HEK293 (cell line): ENCODE measurements around the gene GDI2.

Source experiments
- CTCF ChIA-PET: fragments of 350-600 bp; formaldehyde crosslinking; extraction: SDS; loops from one replicate; lab custom pipeline; 2021; ENCODE audit warnings: antibody characterized with exemption; lab: Yijun Ruan, JAX
- POLR2A ChIA-PET: fragments of 300-600 bp; formaldehyde crosslinking; extraction: SDS; loops from one replicate; lab custom pipeline; 2020; ENCODE audit warnings: antibody characterized with exemption, inconsistent platforms; lab: Yijun Ruan, JAX
- H3K27ac ChIP-seq: fragments of 200-500 bp; sonication (Bioruptor generic); 2 replicates; pipeline ENCODE4 v1.5.1; 2014; ENCODE audit warnings: low read depth, low read length, control low read depth, inconsistent platforms; ENCODE audit errors: extremely low read depth
- H3K36me3 ChIP-seq, 2 experiments: fragments of 200-500 bp in 1 of 2; sonication (Bioruptor generic) in 1 of 2; 1 replicate in 1 of 2; 2 replicates in 1 of 2; pipeline ENCODE4 v1.5.1; 2014 to 2017; ENCODE audit warnings: inconsistent platforms in 2 of 2, low read length in 2 of 2; ENCODE audit not compliant: control insufficient read depth in 2 of 2, insufficient read depth in 1 of 2
- H3K4me1 ChIP-seq: fragments of 200-500 bp; sonication (Bioruptor generic); 2 replicates; pipeline ENCODE4 v1.5.1; 2014; ENCODE audit warnings: mild to moderate bottlenecking, low read length, inconsistent platforms; ENCODE audit not compliant: control insufficient read depth, insufficient read depth
- H3K4me3 ChIP-seq: 2 replicates; pipeline ENCODE4 v1.5.1; 2011; ENCODE audit warnings: low read depth, mild to moderate bottlenecking, control low read depth, low read length, moderate library complexity
- H3K9me3 ChIP-seq: fragments of 200-500 bp; sonication (Bioruptor generic); 2 replicates; pipeline ENCODE4 v1.5.1; 2014; ENCODE audit warnings: low read depth, low read length, inconsistent platforms; ENCODE audit not compliant: control insufficient read depth, insufficient read depth
- BCL11B ChIP-seq: fragments of 450-650 bp; formaldehyde crosslinking; IDR thresholded peaks from 2 replicates; pipeline ENCODE4 v1.5.1; 2016; ENCODE audit warnings: low read depth, missing biosample characterization, missing genetic modification characterization
- REPIN1 ChIP-seq: fragments of 450-650 bp; formaldehyde crosslinking; IDR thresholded peaks from 2 replicates; pipeline ENCODE4 v1.5.1; 2017; ENCODE audit warnings: missing biosample characterization, missing genetic modification characterization, low read depth
- TCF7L2 ChIP-seq: IDR thresholded peaks from 2 replicates; pipeline ENCODE4 v1.6.1; 2011; ENCODE audit warnings: low read depth, mild to moderate bottlenecking, inconsistent platforms, low read length, moderate library complexity, borderline replicate concordance
- YY2 ChIP-seq: fragments of 450-650 bp; formaldehyde crosslinking; IDR thresholded peaks from 2 replicates; pipeline ENCODE4 v1.5.1; 2016; ENCODE audit warnings: missing biosample characterization, missing genetic modification characterization
- ZBTB10 ChIP-seq: fragments of 450-650 bp; formaldehyde crosslinking; IDR thresholded peaks from 2 replicates; pipeline ENCODE4 v1.5.1; 2016; ENCODE audit warnings: missing biosample characterization, missing genetic modification characterization
- ZIC2 ChIP-seq: fragments of 450-650 bp; formaldehyde crosslinking; IDR thresholded peaks from 2 replicates; pipeline ENCODE4 v1.5.1; 2016; ENCODE audit warnings: missing biosample characterization, missing genetic modification characterization
- ZNF132 ChIP-seq: fragments of 450-650 bp; formaldehyde crosslinking; IDR thresholded peaks from 2 replicates; pipeline ENCODE4 v1.5.1; 2017; ENCODE audit warnings: missing biosample characterization, missing genetic modification characterization, borderline replicate concordance
- ZNF133 ChIP-seq: fragments of 450-650 bp; formaldehyde crosslinking; IDR thresholded peaks from 2 replicates; pipeline ENCODE4 v1.5.1; 2016; ENCODE audit warnings: missing biosample characterization, missing genetic modification characterization
- ZNF16 ChIP-seq: fragments of 450-650 bp; formaldehyde crosslinking; IDR thresholded peaks from 2 replicates; pipeline ENCODE4 v1.5.1; 2016; ENCODE audit warnings: low read depth, missing biosample characterization, missing genetic modification characterization
- ZNF19 ChIP-seq: fragments of 450-650 bp; formaldehyde crosslinking; IDR thresholded peaks from 2 replicates; pipeline ENCODE4; 2016; ENCODE audit warnings: missing biosample characterization, missing genetic modification characterization, low read depth
- ZNF214 ChIP-seq: fragments of 450-650 bp; formaldehyde crosslinking; IDR thresholded peaks from 2 replicates; pipeline ENCODE4 v1.5.1; 2017; ENCODE audit warnings: missing biosample characterization, mild to moderate bottlenecking, missing genetic modification characterization, borderline replicate concordance
- ZNF354C ChIP-seq: fragments of 450-650 bp; formaldehyde crosslinking; IDR thresholded peaks from 2 replicates; pipeline ENCODE4 v1.5.1; 2016; ENCODE audit warnings: missing biosample characterization, missing genetic modification characterization, low read depth, borderline replicate concordance
- ZNF391 ChIP-seq: fragments of 450-650 bp; formaldehyde crosslinking; IDR thresholded peaks from 2 replicates; pipeline ENCODE4 v1.5.1; 2016; ENCODE audit warnings: low read depth, missing biosample characterization, missing genetic modification characterization, borderline replicate concordance
- ZNF473 ChIP-seq: fragments of 450-650 bp; formaldehyde crosslinking; IDR thresholded peaks from 2 replicates; pipeline ENCODE4 v1.5.1; 2017; ENCODE audit warnings: missing biosample characterization, missing genetic modification characterization
- ZNF501 ChIP-seq: fragments of 450-650 bp; formaldehyde crosslinking; IDR thresholded peaks from 2 replicates; pipeline ENCODE4 v1.5.1; 2016; ENCODE audit warnings: missing biosample characterization, missing genetic modification characterization
- ZNF514 ChIP-seq: fragments of 450-650 bp; formaldehyde crosslinking; IDR thresholded peaks from 2 replicates; pipeline ENCODE4 v1.5.1; 2016; ENCODE audit warnings: missing biosample characterization, missing genetic modification characterization
- ZNF558 ChIP-seq: fragments of 450-650 bp; formaldehyde crosslinking; IDR thresholded peaks from 2 replicates; pipeline ENCODE4 v1.5.1; 2016; ENCODE audit warnings: missing biosample characterization, missing genetic modification characterization
- ZNF610 ChIP-seq: fragments of 450-650 bp; formaldehyde crosslinking; IDR thresholded peaks from 2 replicates; pipeline ENCODE4 v1.5.1; 2016; ENCODE audit warnings: missing biosample characterization, missing genetic modification characterization, borderline replicate concordance
- ZNF658 ChIP-seq: fragments of 450-650 bp; formaldehyde crosslinking; IDR thresholded peaks from 2 replicates; pipeline ENCODE4; 2016; ENCODE audit warnings: missing biosample characterization, missing genetic modification characterization
- ZNF76 ChIP-seq: fragments of 450-650 bp; formaldehyde crosslinking; IDR thresholded peaks from 2 replicates; pipeline ENCODE4; 2016; ENCODE audit warnings: low read depth, missing biosample characterization, missing genetic modification characterization, borderline replicate concordance
- ZNF776 ChIP-seq: fragments of 450-650 bp; formaldehyde crosslinking; IDR thresholded peaks from 2 replicates; pipeline ENCODE4 v1.5.0; 2017; ENCODE audit warnings: missing biosample characterization, missing genetic modification characterization, borderline replicate concordance
- ZSCAN30 ChIP-seq: fragments of 450-650 bp; IDR thresholded peaks from 2 replicates; pipeline ENCODE4 v1.5.1; 2018; ENCODE audit warnings: missing biosample characterization, mild to moderate bottlenecking, missing genetic modification characterization, moderate library complexity
- TF ChIP-seq, protein P1 (sequence below): fragments of 450-650 bp; formaldehyde crosslinking; IDR thresholded peaks from 2 replicates; pipeline ENCODE4 v1.5.1; 2016; ENCODE audit warnings: missing biosample characterization, missing genetic modification characterization
- TF ChIP-seq, protein P2 (sequence below): fragments of 450-650 bp; formaldehyde crosslinking; IDR thresholded peaks from 2 replicates; pipeline ENCODE4 v1.5.1; 2016; ENCODE audit warnings: missing biosample characterization, missing genetic modification characterization
- TF ChIP-seq, protein P3 (sequence below): fragments of 450-650 bp; formaldehyde crosslinking; IDR thresholded peaks from 2 replicates; pipeline ENCODE4 v1.5.1; 2016; ENCODE audit warnings: missing biosample characterization, missing genetic modification characterization

Gene GDI2

DNA sequence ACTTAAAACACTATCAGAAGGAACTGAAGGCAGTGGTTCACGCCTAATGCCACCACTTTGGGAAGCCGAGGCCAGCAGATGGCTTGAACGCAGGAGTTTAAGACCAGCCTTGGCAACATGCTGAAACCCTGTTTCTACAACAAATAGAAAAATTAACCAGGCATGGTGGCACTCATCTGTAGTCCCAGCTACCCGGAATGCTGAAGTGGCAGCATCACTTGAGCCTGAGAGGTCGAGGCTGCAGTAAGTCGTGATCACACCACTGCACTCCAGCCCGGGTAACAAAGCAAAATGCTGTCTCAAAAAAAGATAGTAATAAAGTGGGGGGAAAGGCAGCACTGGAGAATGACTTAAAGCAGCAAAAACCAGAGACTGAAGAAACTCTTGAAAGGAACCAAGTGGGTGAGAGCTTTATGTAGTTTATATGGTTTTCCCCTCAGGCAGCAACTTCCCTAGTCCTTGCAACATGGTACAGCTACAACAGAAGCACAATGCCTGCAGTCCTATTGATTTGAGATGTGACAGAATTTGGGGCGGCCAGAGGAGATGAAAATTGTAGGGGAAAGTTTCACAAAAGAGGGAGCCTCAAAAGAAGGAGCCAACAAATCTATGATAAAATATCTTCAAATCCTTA is 38.1 kb downstream of the GDI2 start:
- Histone ChIP-seq H3K9me3 (no peaks in the 10 kb centered on the region), H3K4me1 (no peaks in the 10 kb centered on the region), H3K4me3 (no peak overlapping the region), H3K36me3 (peaks cover 27 to 57% of the 10 kb centered on the region in 2 experiments)
- CTCF ChIA-PET = interaction anchor here (0.7 to 1.7 kb wide), 2 partner anchors 146 to 819 kb away, joined by 4 to 7 read pairs; no protein-coding TSS in a partner anchor
- no peak for TF ChIP-seq ZIC2 (tag by site-specific recombination)
- TF ChIP-seq ZNF501 = no peak
- no peak for TF ChIP-seq ZNF473 (tag by site-specific recombination)
- no peak for TF ChIP-seq ZNF391 (tag by site-specific recombination)
- TF ChIP-seq REPIN1 = no peak
- TF ChIP-seq ZBTB10 (tag by site-specific recombination) = no peak
- TF ChIP-seq, protein P1, sequence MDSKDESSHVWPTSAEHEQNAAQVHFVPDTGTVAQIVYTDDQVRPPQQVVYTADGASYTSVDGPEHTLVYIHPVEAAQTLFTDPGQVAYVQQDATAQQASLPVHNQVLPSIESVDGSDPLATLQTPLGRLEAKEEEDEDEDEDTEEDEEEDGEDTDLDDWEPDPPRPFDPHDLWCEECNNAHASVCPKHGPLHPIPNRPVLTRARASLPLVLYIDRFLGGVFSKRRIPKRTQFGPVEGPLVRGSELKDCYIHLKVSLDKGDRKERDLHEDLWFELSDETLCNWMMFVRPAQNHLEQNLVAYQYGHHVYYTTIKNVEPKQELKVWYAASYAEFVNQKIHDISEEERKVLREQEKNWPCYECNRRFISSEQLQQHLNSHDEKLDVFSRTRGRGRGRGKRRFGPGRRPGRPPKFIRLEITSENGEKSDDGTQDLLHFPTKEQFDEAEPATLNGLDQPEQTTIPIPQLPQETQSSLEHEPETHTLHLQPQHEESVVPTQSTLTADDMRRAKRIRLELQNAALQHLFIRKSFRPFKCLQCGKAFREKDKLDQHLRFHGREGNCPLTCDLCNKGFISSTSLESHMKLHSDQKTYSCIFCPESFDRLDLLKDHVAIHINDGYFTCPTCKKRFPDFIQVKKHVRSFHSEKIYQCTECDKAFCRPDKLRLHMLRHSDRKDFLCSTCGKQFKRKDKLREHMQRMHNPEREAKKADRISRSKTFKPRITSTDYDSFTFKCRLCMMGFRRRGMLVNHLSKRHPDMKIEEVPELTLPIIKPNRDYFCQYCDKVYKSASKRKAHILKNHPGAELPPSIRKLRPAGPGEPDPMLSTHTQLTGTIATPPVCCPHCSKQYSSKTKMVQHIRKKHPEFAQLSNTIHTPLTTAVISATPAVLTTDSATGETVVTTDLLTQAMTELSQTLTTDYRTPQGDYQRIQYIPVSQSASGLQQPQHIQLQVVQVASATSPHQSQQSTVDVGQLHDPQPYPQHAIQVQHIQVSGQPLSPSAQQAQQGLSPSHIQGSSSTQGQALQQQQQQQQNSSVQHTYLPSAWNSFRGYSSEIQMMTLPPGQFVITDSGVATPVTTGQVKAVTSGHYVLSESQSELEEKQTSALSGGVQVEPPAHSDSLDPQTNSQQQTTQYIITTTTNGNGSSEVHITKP (tag by site-specific recombination) = no peak
- TF ChIP-seq YY2 = no peak
- TF ChIP-seq, protein P2, sequence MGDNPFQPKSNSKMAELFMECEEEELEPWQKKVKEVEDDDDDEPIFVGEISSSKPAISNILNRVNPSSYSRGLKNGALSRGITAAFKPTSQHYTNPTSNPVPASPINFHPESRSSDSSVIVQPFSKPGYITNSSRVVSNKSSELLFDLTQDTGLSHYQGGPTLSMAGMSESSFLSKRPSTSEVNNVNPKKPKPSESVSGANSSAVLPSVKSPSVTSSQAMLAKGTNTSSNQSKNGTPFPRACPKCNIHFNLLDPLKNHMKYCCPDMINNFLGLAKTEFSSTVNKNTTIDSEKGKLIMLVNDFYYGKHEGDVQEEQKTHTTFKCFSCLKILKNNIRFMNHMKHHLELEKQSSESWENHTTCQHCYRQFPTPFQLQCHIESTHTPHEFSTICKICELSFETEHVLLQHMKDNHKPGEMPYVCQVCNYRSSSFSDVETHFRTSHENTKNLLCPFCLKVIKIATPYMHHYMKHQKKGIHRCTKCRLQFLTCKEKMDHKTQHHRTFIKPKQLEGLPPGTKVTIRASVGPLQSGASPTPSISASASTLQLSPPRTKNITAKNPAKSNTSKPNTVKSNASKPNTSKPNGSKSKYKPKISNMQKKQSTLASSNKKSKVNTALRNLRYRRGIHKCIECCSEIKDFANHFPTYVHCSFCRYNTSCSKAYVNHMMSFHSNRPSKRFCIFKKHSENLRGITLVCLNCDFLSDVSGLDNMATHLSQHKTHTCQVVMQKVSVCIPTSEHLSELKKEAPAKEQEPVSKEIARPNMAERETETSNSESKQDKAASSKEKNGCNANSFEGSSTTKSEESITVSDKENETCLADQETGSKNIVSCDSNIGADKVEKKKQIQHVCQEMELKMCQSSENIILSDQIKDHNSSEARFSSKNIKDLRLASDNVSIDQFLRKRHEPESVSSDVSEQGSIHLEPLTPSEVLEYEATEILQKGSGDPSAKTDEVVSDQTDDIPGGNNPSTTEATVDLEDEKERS (tag by site-specific recombination) = no peak
- no peak for TF ChIP-seq ZNF514 (tag by site-specific recombination)
- TF ChIP-seq, all 188 proteins: peak for 0
- POLR2A ChIA-PET = no interaction called here
- no peak overlapping the region for H3K27ac ChIP-seq

DNA sequence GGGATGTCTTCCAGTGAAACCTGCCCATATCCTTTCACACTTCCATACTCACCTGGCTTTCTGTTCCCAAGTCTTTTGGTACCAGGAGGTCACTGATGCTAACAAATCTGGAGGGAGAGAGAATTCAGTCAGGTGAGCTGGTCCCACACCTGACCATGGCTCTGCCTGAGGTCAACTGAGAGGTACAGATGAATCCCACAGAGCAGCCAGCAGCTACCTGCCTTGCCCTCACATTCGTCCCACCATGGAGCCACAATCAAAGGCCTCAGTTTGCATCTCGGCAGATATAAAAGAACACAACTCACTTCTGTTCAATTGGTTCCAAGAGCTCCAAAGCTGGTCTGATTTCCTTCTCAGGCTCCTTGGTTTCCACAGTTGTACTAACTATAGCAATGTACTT is 47.0 kb downstream of the GDI2 start:
- ChIA-PET POLR2A (no interaction called here), CTCF (no interaction called here)
- Histone ChIP-seq H3K4me1 (no peaks in the 10 kb centered on the region), H3K27ac (no peak overlapping the region), H3K9me3 (no peaks in the 10 kb centered on the region), H3K4me3 (no peak overlapping the region), H3K36me3 (peaks cover 63 to 88% of the 10 kb centered on the region in 2 experiments)
- TF ChIP-seq ZNF133 (no peak), ZNF776 (tag by site-specific recombination) (no peak), ZNF354C (tag by site-specific recombination) (no peak), ZNF132 (tag by site-specific recombination) (no peak), ZNF16 (tag by site-specific recombination) (no peak), ZNF76 (tag by site-specific recombination) (no peak), ZSCAN30 (tag by site-specific recombination) (no peak), ZNF19 (no peak), ZNF214 (tag by site-specific recombination) (no peak), BCL11B (tag by site-specific recombination) (no peak), ZNF658 (tag by site-specific recombination) (no peak), TCF7L2 (no peak), ZNF558 (no peak), ZNF610 (tag by site-specific recombination) (no peak)
- TF ChIP-seq, protein P3, sequence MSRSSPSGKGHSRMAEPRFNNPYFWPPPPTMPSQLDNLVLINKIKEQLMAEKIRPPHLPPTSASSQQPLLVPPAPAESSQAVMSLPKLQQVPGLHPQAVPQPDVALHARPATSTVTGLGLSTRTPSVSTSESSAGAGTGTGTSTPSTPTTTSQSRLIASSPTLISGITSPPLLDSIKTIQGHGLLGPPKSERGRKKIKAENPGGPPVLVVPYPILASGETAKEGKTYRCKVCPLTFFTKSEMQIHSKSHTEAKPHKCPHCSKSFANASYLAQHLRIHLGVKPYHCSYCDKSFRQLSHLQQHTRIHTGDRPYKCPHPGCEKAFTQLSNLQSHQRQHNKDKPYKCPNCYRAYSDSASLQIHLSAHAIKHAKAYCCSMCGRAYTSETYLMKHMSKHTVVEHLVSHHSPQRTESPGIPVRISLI = no peak
